ENCODE data around the gene MAN2A2.

DNA sequence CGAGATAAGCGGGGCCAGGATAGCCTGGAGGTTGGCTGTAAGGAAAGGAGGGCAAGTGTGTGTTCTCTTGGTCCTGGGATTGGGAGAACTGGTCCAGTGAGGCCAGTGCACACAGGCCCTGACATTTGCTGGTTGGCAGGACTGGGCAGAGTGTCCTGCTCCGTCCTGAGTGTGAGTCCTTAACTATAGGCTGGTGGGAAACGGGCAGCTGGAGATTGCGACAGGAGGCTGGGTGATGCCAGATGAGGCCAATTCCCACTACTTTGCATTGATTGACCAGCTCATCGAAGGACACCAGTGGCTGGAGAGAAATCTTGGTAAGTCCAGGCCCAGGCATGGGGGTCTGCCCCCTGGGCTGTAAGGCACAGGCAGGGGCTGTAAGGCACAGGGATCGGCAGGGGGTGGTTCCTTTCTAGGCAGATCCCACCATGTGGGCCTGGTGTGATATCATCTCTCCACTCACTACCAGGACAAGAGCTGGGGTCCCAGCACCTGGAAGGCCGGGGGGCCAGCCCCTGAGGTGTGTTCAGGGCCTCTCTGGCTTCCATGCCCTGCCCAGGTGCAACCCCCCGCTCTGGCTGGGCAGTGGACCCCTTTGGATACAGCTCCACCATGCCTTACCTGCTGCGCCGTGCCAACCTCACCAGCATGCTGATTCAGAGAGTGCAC, 3.2 kb downstream of the MAN2A2 start:
- no peak for TF ChIP-seq POLR2A (IDR thresholded peaks at IDR 0.05)
- TF ChIP-seq, protein P1, sequence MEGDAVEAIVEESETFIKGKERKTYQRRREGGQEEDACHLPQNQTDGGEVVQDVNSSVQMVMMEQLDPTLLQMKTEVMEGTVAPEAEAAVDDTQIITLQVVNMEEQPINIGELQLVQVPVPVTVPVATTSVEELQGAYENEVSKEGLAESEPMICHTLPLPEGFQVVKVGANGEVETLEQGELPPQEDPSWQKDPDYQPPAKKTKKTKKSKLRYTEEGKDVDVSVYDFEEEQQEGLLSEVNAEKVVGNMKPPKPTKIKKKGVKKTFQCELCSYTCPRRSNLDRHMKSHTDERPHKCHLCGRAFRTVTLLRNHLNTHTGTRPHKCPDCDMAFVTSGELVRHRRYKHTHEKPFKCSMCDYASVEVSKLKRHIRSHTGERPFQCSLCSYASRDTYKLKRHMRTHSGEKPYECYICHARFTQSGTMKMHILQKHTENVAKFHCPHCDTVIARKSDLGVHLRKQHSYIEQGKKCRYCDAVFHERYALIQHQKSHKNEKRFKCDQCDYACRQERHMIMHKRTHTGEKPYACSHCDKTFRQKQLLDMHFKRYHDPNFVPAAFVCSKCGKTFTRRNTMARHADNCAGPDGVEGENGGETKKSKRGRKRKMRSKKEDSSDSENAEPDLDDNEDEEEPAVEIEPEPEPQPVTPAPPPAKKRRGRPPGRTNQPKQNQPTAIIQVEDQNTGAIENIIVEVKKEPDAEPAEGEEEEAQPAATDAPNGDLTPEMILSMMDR (IDR thresholded peaks at IDR 0.05): no peak

All from Peyer's patch (tissue), 4 donors.